ENCODE measurements around the gene TTYH2. TPM values are rescaled to one million over a fixed set of nuclear protein-coding genes. Genes with fewer than 3 reads are reported as not detected.
A peak's percentile ranks its signal among the peaks of the same experiment; 100 is the strongest.

TTYH2 gene
- total and polyA plus RNA-seq, 12 donors, result 8.6 to 36.3 (median 24.8) TPM

DNA sequence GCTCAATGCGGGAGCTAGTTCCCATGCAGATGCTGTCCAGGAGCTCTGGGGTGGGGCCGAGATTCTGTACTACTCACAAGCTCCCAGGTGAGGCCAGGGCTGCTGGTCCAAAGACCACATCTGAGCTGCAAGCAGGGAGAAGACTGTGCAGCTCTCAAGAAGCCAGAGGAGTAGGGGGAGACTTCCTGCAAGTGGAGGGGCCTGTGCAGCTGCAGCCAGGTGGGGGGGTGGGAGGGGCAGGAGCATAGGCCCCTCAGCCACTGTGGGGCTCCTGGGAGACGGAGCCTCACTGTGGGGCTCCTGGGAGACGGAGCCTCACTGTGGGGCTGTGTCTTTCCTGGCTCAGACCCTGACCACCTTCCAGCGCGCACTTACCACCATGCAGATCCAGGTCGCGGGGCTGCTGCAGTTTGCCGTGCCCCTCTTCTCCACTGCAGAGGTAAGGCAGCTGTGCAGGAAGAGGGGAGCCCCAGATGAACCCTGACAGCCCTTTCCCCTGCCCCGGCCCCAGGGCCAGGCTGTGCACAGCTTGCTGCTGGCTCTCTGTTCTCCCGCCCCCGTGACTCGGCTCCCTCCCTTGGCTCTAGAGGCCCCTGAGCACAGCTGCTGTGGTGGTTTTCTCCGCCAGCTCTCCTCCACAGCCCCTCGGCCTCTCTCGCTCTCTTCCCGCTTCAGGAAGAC, 36.4 kb downstream of the TTYH2 start:
- no peak overlapping the region for H3K4me3 ChIP-seq
- 74 to 78% methylated on average over 15 to 17 of the region's 17 CpGs for WGBS, 2 donors
- H3K27me3 ChIP-seq, result no peaks in the 10 kb centered on the region
- peaks cover 0 to 5% (median 0%) of the 10 kb centered on the region in 9 donors for H3K4me1 ChIP-seq
- peaks cover 0 to 58% (median 6%) of the 10 kb centered on the region in 9 donors for H3K36me3 ChIP-seq
- intact Hi-C loops (cut with DNase I), result loop anchor here in 1 of 10 donors (5.0 kb wide), 1 partner anchor 33 kb away; no protein-coding TSS in a partner anchor
- TF ChIP-seq CTCF (IDR thresholded peaks at IDR 0.05), result no peak
- H3K27ac ChIP-seq, result no peak overlapping the region
- DNase-seq, result peak in 1 of 2 donors; percentile 39
- H3K9me3 ChIP-seq, result no peaks in the 10 kb centered on the region
- ATAC-seq, result peak in 7 of 8 donors; percentile 11 to 74 (median 59)

GRCh38 chr17:74250324-74250995, 37.1 kb downstream of the TTYH2 start:
- 75% methylated on average over 12 of the region's 12 CpGs for WGBS, 2 donors

DNA sequence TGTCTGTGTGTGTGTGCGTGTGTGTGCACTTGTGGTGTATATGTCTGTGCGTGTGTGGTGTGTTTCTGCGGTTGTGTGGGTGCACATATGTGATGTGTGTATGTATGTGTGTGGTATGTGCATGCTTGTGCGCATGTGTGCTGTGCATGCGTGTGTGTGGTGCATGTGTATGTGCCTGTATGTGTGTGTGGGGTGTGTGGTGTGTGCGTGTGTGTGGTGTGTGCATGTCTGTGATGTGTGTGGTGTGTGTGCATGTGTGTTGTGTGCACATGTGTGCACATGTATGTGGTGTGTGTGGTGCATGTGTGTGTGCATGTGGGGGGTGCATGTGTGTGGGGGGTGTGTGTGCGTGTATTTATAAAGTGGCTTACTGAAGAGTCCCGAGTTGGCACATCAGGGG, 37.7 kb downstream of the TTYH2 start:
- Histone ChIP-seq H3K9me3 (no peaks in the 10 kb centered on the region), H3K27me3 (no peaks in the 10 kb centered on the region), H3K36me3 (peaks cover 0 to 71% (median 17%) of the 10 kb centered on the region in 9 donors), H3K4me3 (no peak overlapping the region), H3K27ac (no peak overlapping the region), H3K4me1 (no peaks in the 10 kb centered on the region)
- no peak for DNase-seq
- 89 to 91% methylated on average over 8 of the region's 8 CpGs for WGBS, 2 donors
- intact Hi-C loops (cut with DNase I), result no loop called here
- ATAC-seq, result no peak
- TF ChIP-seq CTCF (IDR thresholded peaks at IDR 0.05), result no peak

More at GRCh38 chr17:74250324-74250995, 37.1 kb downstream of the TTYH2 start:
- no peaks in the 10 kb centered on the region for H3K4me1 ChIP-seq
- intact Hi-C loops (cut with DNase I), result no loop called here
- H3K27ac ChIP-seq, result no peak overlapping the region
- peaks cover 0 to 65% (median 14%) of the 10 kb centered on the region in 9 donors for H3K36me3 ChIP-seq
- no peaks in the 10 kb centered on the region for H3K9me3 ChIP-seq
- no peak for TF ChIP-seq CTCF (IDR thresholded peaks at IDR 0.05)
- H3K4me3 ChIP-seq, result no peak overlapping the region
- ATAC-seq (peak in 2 of 8 donors; percentile 18 to 21), DNase-seq (no peak)
- H3K27me3 ChIP-seq, result no peaks in the 10 kb centered on the region

DNA sequence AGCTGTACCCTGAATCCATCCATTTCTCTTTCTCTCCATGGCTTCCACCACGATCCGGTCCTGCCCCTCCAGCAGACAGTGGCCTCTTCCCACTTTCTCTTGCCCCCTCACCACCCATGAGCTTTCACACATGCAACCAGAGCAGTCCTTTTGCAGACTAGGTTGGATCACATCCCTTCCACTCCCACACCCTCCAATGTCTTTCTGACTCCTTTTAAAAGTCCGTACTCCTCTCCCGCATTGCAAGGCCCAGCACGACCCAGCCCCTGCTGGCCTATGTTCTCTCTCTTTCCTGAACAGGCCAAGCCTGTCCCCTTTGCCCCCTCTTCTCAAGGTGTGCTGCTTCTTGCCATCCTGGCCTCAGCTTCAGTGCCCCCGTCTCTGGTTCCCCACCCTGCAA, 38.2 kb downstream of the TTYH2 start:
- Histone ChIP-seq H3K9me3 (no peaks in the 10 kb centered on the region), H3K27me3 (no peaks in the 10 kb centered on the region), H3K4me3 (no peak overlapping the region), H3K4me1 (no peaks in the 10 kb centered on the region), H3K36me3 (peaks cover 0 to 76% (median 17%) of the 10 kb centered on the region in 9 donors), H3K27ac (no peak overlapping the region)
- no peak for ATAC-seq
- TF ChIP-seq CTCF (IDR thresholded peaks at IDR 0.05), result no peak
- no peak for DNase-seq
- 85 to 86% methylated on average over 6 of the region's 6 CpGs for WGBS, 2 donors
- intact Hi-C loops (cut with DNase I), result no loop called here
